SK-N-SH (cell line): ENCODE data around the gene RAB1A.

ENCODE experiments used
- CTCF ChIP-seq: fragments of 200-600 bp; sonication (generic); IDR thresholded peaks from 2 replicates; pipeline ENCODE4 v1.6.1; 2017; ENCODE audit warnings: antibody characterized with exemption, mild to moderate bottlenecking, moderate library complexity
- EP300 ChIP-seq, 2 experiments: IDR thresholded peaks; 2 replicates each; pipeline versions ENCODE4 v1.4.0 to v1.6.1; 2012; ENCODE audit warnings: borderline replicate concordance in 1 of 2, low read depth in 1 of 2, low read length in 1 of 2

GRCh38 chr2:65077898-65078297 is 52.0 kb downstream of the RAB1A start:
- no peak for TF ChIP-seq CTCF
- TF ChIP-seq EP300 (IDR thresholded peaks at IDR 0.05; ENCODE audit: borderline replicate concordance in 1 of 2, low read depth in 1 of 2, low read length in 1 of 2), result no peak
